Muscle of back (tissue), 11 donors: ENCODE data around the gene GPRIN1. TPM values are rescaled to one million over a fixed set of nuclear protein-coding genes. Genes with fewer than 3 reads are reported as not detected.
A peak's percentile ranks its signal among the peaks of the same experiment; 100 is the strongest.

Experiments used
- DNase-seq, 3 donors: peaks; one replicate each; pipeline versions ENCODE4 v3.0.0 to v3.0.0-alpha.2; 2013
- polyA plus RNA-seq, 10 donors: library from polyadenylated mRNA; unstranded; fragments of 120-200 nt; gene quantifications; one replicate each; pipeline ENCODE4 v1.2.1, GENCODE V29; 2013; ENCODE audit not compliant: insufficient read length in 10 of 10

The GPRIN1 gene
- polyA plus RNA-seq, 10 donors: 0.38 to 4.1 (median 0.63) TPM

GRCh38 chr5:176644294-176644693 is 34.3 kb upstream of the GPRIN1 start:
- no peak for DNase-seq

GRCh38 chr5:176643491-176644219 is 33.7 kb upstream of the GPRIN1 start:
- no peak for DNase-seq

- DNase-seq: no peak
Observed at GRCh38 chr5:176642675-176643490, 32.9 kb upstream of the GPRIN1 start.

- DNase-seq: no peak
Observed at GRCh38 chr5:176640616-176641015, 30.7 kb upstream of the GPRIN1 start.

GRCh38 chr5:176639981-176640380 is 30.0 kb upstream of the GPRIN1 start:
- peak in 2 of 3 donors; percentile 20 to 53 for DNase-seq

GRCh38 chr5:176639208-176639607 is 29.3 kb upstream of the GPRIN1 start:
- no peak for DNase-seq

- no peak for DNase-seq
Observed at GRCh38 chr5:176638437-176638836, 28.5 kb upstream of the GPRIN1 start.

- DNase-seq: no peak
Observed at GRCh38 chr5:176637556-176637955, 27.6 kb upstream of the GPRIN1 start.

- DNase-seq: no peak
Observed at GRCh38 chr5:176636426-176636825, 26.5 kb upstream of the GPRIN1 start.

GRCh38 chr5:176633598-176633997 is 23.6 kb upstream of the GPRIN1 start:
- DNase-seq: no peak

GRCh38 chr5:176632745-176633144 is 22.8 kb upstream of the GPRIN1 start:
- DNase-seq: no peak

GRCh38 chr5:176631383-176632200 is 21.6 kb upstream of the GPRIN1 start:
- no peak for DNase-seq

GRCh38 chr5:176630681-176631222 is 20.8 kb upstream of the GPRIN1 start:
- no peak for DNase-seq

- DNase-seq: peak in 2 of 3 donors; percentile 37 to 74
Observed at GRCh38 chr5:176629853-176630680, 20.1 kb upstream of the GPRIN1 start, which contains the start of the genes EIF4E1B and SNCB. TSS of gene EIF4E1B (plus strand) at chr5:176630675. CDS start at chr5:176642788, 12,113 bp downstream. TSS of gene SNCB (minus strand) at chr5:176630534. CDS start at chr5:176629654, 880 bp downstream.

- DNase-seq: no peak
Observed at GRCh38 chr5:176629317-176629852, 19.4 kb upstream of the GPRIN1 start.

- DNase-seq: no peak
Observed at GRCh38 chr5:176628406-176629228, 18.7 kb upstream of the GPRIN1 start.

GRCh38 chr5:176627582-176627981 is 17.6 kb upstream of the GPRIN1 start:
- no peak for DNase-seq

- no peak for DNase-seq
Observed at GRCh38 chr5:176626876-176627236, 16.9 kb upstream of the GPRIN1 start.
